ENCODE results near the gene CAMK2N2. TPM values are rescaled to one million over a fixed set of nuclear protein-coding genes. Genes with fewer than 3 reads are reported as not detected.

Gene CAMK2N2
- total and polyA plus RNA-seq, 2 of the 4 experiments (the other 2 are of a cell fraction) = 0.34 TPM; not detected in 1

- BruUV-seq (replicated peaks) = no TSS peak
- no peaks in the 10 kb centered on the region for H3K4me1 ChIP-seq (ENCODE audit: control insufficient read depth, insufficient read depth, low read length)
- intact Hi-C loops (cut with micrococcal nuclease) (no loop called here), dilution Hi-C loops (cut with HindIII; ENCODE audit: low sequenced_read_pairs, unreplicated experiment) (no loop called here), in situ Hi-C loops (cut with MboI; ENCODE audit: low sequenced_read_pairs) (no loop called here)
- H3K4me2 ChIP-seq (ENCODE audit: low read depth, low read length) = no peak overlapping the region
- H3K14ac ChIP-seq (replicated peaks; ENCODE audit: low read depth, low read length) = no peak overlapping the region
- H3K79me1 ChIP-seq (ENCODE audit: low read depth in 1 of 2, low read length in 2 of 2) = no peaks in the 10 kb centered on the region
- H3K23ac ChIP-seq (ENCODE audit: low read depth, low read length) = no peak overlapping the region
- no peak overlapping the region for H3K56ac ChIP-seq (ENCODE audit: extremely low read depth, insufficient read depth, low read length)
- ChIA-PET POLR2A (ENCODE audit: unreplicated experiment) (no interaction called here), CTCF (interaction anchor here (3.1 kb wide), 1 partner anchor 11 kb away, joined by 10 read pairs; no protein-coding TSS in a partner anchor)
- no peak overlapping the region for H2BK120ac ChIP-seq (ENCODE audit: low read depth, low read length)
- H3K18ac ChIP-seq (ENCODE audit: low read depth, low read length) = no peak overlapping the region
- no peaks in the 10 kb centered on the region for H3K9me3 ChIP-seq (ENCODE audit: control insufficient read depth, insufficient read depth, low read length)
- WGBS, 2 experiments (ENCODE audit: extremely low coverage in 2 of 2, insufficient read length in 1 of 2) = 43% methylated on average over 3 of the region's 13 CpGs; no CpG with 5 or more reads in 1 of the 2 experiments
- no peak overlapping the region for H2AFZ ChIP-seq (replicated peaks; ENCODE audit: low read length, poor library complexity)
- H4K5ac ChIP-seq (ENCODE audit: low read depth, low read length) = no peak overlapping the region
- no peak overlapping the region for H2AK9ac ChIP-seq (replicated peaks; ENCODE audit: low read depth, low read length, poor library complexity)
- H3K4me3 ChIP-seq (ENCODE audit: insufficient read depth, low read depth, low read length) = no peak overlapping the region
- TF ChIP-seq USF2 (IDR thresholded peaks at IDR 0.05; ENCODE audit: low read depth, low read length) = no peak
- H2BK5ac ChIP-seq (ENCODE audit: low read depth, low read length, poor library complexity, severe bottlenecking) = no peak overlapping the region
- H2BK15ac ChIP-seq (ENCODE audit: low read depth, low read length) = no peak overlapping the region
- no peak overlapping the region for H3K9ac ChIP-seq (ENCODE audit: low read depth, low read length)
- no peak overlapping the region for H3K4ac ChIP-seq (ENCODE audit: low read depth, low read length)
- H3K27me3 ChIP-seq (ENCODE audit: control insufficient read depth, insufficient read depth, low read length) = peaks cover 14% of the 10 kb centered on the region; the same call in 1 of the 2 replicates
- no peak overlapping the region for H3K27ac ChIP-seq (ENCODE audit: insufficient read depth, low read length)
- DNase-seq (no peak), ATAC-seq (ENCODE audit: low read depth) (no peak)
- no peak overlapping the region for H2AK5ac ChIP-seq (ENCODE audit: low read depth, low read length)
- no peak overlapping the region for H4K8ac ChIP-seq (ENCODE audit: low read depth in 2 of 2, low read length in 2 of 2)
- no peaks in the 10 kb centered on the region for H3K9me1 ChIP-seq (ENCODE audit: insufficient read depth, low read length)
- peaks cover 14% of the 10 kb centered on the region for H4K20me1 ChIP-seq (ENCODE audit: insufficient read depth, low read length)
- no peak overlapping the region for H2BK20ac ChIP-seq (ENCODE audit: low read depth, low read length)
- peaks cover 11% of the 10 kb centered on the region for H3K36me3 ChIP-seq (ENCODE audit: control insufficient read depth, insufficient read depth, low read length)
- H4K91ac ChIP-seq (ENCODE audit: insufficient read depth, low read depth, low read length) = no peak overlapping the region
Observed at GRCh38 chr3:184238246-184238818, 23.0 kb downstream of the CAMK2N2 start.

Data from IMR-90 (cell line).